Measurements from ENCODE around the gene SOCS1. TPM values are rescaled to one million over a fixed set of nuclear protein-coding genes. Genes with fewer than 3 reads are reported as not detected.

Gene SOCS1
- total RNA-seq, 2 donors from 2014 or later: 2.6 to 8.2 TPM

DNA sequence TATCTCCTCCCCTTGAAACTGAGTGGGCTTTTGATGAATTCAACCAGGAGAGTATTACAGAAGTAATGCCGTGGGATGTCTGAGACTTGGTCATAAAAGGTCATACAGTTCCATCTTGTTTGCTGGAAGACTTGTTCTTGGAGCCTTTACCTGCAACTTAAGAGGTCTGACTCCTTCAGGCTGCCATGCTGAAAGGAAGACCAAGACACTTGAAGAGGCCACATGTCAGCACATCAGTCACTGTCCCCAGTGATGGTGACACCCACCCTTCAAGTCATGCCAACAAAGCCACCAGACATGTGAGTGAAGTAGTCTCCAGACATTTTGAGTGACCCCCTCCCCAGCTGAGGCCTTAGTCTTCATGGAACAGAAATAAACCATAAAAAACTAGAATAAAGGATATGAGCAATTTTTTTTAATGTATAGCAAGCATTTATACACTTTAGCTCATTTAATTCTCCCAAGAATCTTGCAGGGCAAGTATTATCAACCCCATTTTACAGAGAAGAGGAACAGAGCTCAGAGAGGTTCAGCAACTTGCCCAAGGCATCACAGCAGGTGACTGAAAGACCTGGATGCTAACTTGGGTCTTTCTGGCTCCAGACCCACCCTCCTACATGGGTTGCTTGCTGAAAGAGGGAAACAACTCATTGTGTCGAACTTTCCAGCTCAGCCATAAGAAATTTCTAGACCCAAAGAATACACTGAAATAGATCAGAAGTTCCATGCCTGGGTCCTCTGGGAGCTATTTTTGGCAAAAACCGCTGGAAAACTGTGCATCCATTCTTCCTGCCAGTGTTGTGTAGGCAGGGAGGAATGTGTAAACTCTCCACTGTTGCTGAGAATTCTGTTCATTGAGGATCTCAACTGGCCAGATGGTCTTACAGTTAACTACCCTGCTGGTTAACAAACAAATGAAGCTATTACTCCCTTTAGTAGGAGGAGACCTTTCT lies 38.1 kb downstream of the SOCS1 start:
- Histone ChIP-seq H3K4me3 (no peak overlapping the region), H3K27me3 (replicated peaks; ENCODE audit: insufficient read depth) (no peaks in the 10 kb centered on the region), H3K4me1 (replicated peaks) (no peaks in the 10 kb centered on the region), H3K9me3 (no peaks in the 10 kb centered on the region), H3K36me3 (no peaks in the 10 kb centered on the region), H3K27ac (no peak overlapping the region)
- TF ChIP-seq, protein P1, sequence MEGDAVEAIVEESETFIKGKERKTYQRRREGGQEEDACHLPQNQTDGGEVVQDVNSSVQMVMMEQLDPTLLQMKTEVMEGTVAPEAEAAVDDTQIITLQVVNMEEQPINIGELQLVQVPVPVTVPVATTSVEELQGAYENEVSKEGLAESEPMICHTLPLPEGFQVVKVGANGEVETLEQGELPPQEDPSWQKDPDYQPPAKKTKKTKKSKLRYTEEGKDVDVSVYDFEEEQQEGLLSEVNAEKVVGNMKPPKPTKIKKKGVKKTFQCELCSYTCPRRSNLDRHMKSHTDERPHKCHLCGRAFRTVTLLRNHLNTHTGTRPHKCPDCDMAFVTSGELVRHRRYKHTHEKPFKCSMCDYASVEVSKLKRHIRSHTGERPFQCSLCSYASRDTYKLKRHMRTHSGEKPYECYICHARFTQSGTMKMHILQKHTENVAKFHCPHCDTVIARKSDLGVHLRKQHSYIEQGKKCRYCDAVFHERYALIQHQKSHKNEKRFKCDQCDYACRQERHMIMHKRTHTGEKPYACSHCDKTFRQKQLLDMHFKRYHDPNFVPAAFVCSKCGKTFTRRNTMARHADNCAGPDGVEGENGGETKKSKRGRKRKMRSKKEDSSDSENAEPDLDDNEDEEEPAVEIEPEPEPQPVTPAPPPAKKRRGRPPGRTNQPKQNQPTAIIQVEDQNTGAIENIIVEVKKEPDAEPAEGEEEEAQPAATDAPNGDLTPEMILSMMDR (IDR thresholded peaks at IDR 0.05): no peak
- TF ChIP-seq POLR2AphosphoS5 (IDR thresholded peaks at IDR 0.05): no peak
- TF ChIP-seq POLR2A (IDR thresholded peaks at IDR 0.05): no peak
- 82% methylated on average over 3 of the region's 3 CpGs for WGBS
- intact Hi-C loops (cut with DNase I): no loop called here
- DNase-seq (ENCODE audit: low spot score): no peak

DNA sequence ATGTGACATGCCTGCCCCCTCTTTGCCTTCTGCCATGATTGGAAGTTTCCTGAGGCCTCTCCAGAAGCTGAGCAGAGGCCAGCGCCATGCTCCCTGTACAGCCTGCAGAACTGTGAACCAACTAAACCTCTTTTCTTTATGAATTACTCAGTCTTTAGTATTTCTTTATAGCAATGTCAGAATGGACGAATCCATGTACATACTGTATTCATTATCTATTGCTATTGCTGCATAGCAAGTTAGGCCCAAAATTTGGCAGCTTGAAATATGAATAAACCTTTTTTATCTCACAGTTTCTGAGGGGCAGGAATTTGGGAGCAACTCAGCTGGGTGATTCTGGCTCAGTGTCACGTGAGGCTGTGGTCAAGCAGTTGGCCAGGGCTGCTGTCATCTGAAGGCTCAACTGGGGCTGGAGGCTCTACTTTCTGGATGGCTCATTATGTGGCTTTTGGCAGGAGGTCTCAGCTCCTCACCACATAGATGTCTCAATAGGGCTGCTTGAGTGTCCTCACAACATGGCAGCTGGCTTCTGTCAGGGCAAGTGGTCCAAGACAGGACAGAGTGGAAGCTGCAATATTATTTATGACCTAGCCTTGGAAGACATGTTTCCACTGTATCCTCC lies 40.0 kb downstream of the SOCS1 start:
- 97% methylated on average over 3 of the region's 3 CpGs for WGBS
- intact Hi-C loops (cut with DNase I): no loop called here
- Histone ChIP-seq H3K36me3 (no peaks in the 10 kb centered on the region), H3K4me1 (replicated peaks) (no peaks in the 10 kb centered on the region), H3K27me3 (replicated peaks; ENCODE audit: insufficient read depth) (no peaks in the 10 kb centered on the region), H3K4me3 (no peak overlapping the region), H3K9me3 (no peaks in the 10 kb centered on the region), H3K27ac (no peak overlapping the region)
- TF ChIP-seq POLR2A (IDR thresholded peaks at IDR 0.05): no peak
- TF ChIP-seq, protein P1 (IDR thresholded peaks at IDR 0.05): no peak
- no peak for TF ChIP-seq POLR2AphosphoS5 (IDR thresholded peaks at IDR 0.05)
- DNase-seq (ENCODE audit: low spot score): no peak

DNA sequence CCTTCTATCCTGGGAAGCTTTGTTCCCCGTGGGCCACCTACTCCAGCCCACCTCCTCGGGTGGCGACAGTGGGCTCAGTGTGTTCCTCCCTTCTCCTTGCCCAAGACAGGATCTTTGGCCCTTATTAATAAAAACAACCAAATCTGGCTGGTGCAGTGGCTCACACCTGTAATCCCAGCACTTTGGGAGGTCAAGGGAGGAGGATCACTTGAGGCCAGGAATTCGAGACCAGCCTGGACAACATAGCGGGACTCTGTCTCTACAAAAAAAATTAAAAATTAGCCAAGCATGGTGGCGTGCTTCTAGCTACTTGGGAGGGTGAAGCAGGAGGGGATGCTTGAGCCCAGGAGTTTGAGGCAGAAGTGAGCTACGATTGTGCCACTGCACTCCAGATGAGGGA lies 42.2 kb downstream of the SOCS1 start:
- intact Hi-C loops (cut with DNase I): no loop called here
- Histone ChIP-seq H3K4me1 (replicated peaks) (no peaks in the 10 kb centered on the region), H3K36me3 (no peaks in the 10 kb centered on the region), H3K9me3 (no peaks in the 10 kb centered on the region), H3K27me3 (replicated peaks; ENCODE audit: insufficient read depth) (no peaks in the 10 kb centered on the region), H3K4me3 (no peak overlapping the region), H3K27ac (no peak overlapping the region)
- DNase-seq (ENCODE audit: low spot score): no peak
- TF ChIP-seq, protein P1 (IDR thresholded peaks at IDR 0.05): no peak
- no peak for TF ChIP-seq POLR2A (IDR thresholded peaks at IDR 0.05)
- no peak for TF ChIP-seq POLR2AphosphoS5 (IDR thresholded peaks at IDR 0.05)
- 90% methylated on average over 7 of the region's 7 CpGs for WGBS

DNA sequence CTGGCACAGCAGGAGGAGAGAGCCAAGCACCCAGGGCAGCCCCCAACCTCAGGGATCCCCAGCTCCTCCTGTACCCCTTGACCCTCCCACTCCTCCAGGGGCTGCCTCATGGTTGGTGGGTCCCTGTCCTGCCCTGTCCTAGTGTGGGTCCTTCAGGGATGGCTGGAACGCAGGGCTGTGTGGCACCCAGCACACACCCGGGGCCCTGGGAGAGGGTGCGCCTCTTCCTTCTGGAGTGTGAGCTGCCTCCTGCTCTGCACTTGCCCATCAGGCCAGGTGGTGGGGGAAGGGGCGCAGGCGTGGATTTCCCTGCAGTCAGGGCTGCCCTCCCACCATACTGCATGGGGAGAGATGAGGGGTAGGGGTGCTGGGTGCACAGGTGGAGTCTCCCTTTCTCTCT lies 42.6 kb downstream of the SOCS1 start:
- H3K9me3 ChIP-seq: no peaks in the 10 kb centered on the region
- TF ChIP-seq POLR2AphosphoS5 (IDR thresholded peaks at IDR 0.05) (no peak), POLR2A (IDR thresholded peaks at IDR 0.05) (no peak)
- TF ChIP-seq, protein P1 (IDR thresholded peaks at IDR 0.05): no peak
- 98% methylated on average over 5 of the region's 5 CpGs for WGBS
- H3K27ac ChIP-seq: no peak overlapping the region
- H3K36me3 ChIP-seq: no peaks in the 10 kb centered on the region
- DNase-seq (ENCODE audit: low spot score): no peak
- H3K4me1 ChIP-seq (replicated peaks): no peaks in the 10 kb centered on the region
- H3K4me3 ChIP-seq: no peak overlapping the region
- intact Hi-C loops (cut with DNase I): no loop called here
- no peaks in the 10 kb centered on the region for H3K27me3 ChIP-seq (replicated peaks; ENCODE audit: insufficient read depth)
